ENCODE measurements around the gene SRSF5.

GRCh38 chr14:69772082-69773017 is 5.4 kb downstream of the SRSF5 start:
- no peak for TF ChIP-seq CTCF (IDR thresholded peaks at IDR 0.05 in 4 of 5, conservative IDR thresholded peaks at IDR 0.05 in 1 of 5)
- TF ChIP-seq POLR2A (IDR thresholded peaks at IDR 0.05) = no peak

Measured in gastrocnemius medialis (tissue), 4 donors.